PC-9 (cell line): ENCODE data around the gene LENG8. TPM values are rescaled to one million over a fixed set of nuclear protein-coding genes. Genes with fewer than 3 reads are reported as not detected.

Experiments used
- BruUV-seq: library from RNA; stranded (reverse); fragments of 400-500 nt; replicated peaks from 2 replicates; lab custom pipeline; 2021; lab: Mats Ljungman, UMichigan
- CTCF ChIA-PET: fragments of 300-600 bp; sonication (Branson Sonifier 250); formaldehyde crosslinking; loops from one replicate; lab custom pipeline; 2022; ENCODE audit warnings: antibody characterized with exemption; lab: Charles Lee
- POLR2A ChIA-PET: fragments of 300-600 bp; sonication (Branson Sonifier 250); formaldehyde crosslinking; loops from one replicate; lab custom pipeline; 2022; ENCODE audit warnings: antibody characterized with exemption; ENCODE audit not compliant: unreplicated experiment; lab: Charles Lee
- DNase-seq, 2 experiments: peaks; one replicate each; pipeline versions ENCODE4 v3.0.0 to v3.0.0-alpha.2; 2015 to 2022; ENCODE audit warnings: mixed read lengths in 1 of 2
- H2AFZ ChIP-seq: fragments of 200-600 bp; sonication (generic); 2 replicates; pipeline ENCODE4 v1.8.1; 2017; ENCODE audit warnings: antibody characterized with exemption
- H3F3A ChIP-seq: fragments of 200-600 bp; sonication (generic); 2 replicates; pipeline ENCODE4 v1.8.1; 2017; ENCODE audit warnings: antibody characterized with exemption, mild to moderate bottlenecking, low read depth; ENCODE audit not compliant: insufficient read depth
- H3K27ac ChIP-seq: fragments of 200-600 bp; sonication (generic); 2 replicates; pipeline ENCODE4 v1.6.1; 2016; ENCODE audit warnings: mixed run types
- H3K27me3 ChIP-seq: fragments of 200-600 bp; sonication (generic); 2 replicates; pipeline ENCODE4 v1.6.1; 2016; ENCODE audit warnings: low read depth, mixed run types; ENCODE audit not compliant: insufficient read depth
- H3K36me3 ChIP-seq: fragments of 200-600 bp; sonication (generic); 2 replicates; pipeline ENCODE4 v1.6.1; 2016; ENCODE audit warnings: low read depth, mixed run types
- H3K4me1 ChIP-seq: fragments of 200-600 bp; sonication (generic); replicated peaks from 2 replicates; pipeline ENCODE4 v1.6.1; 2016; ENCODE audit warnings: mixed run types; ENCODE audit not compliant: insufficient read depth
- H3K4me2 ChIP-seq: fragments of 200-600 bp; sonication (generic); 2 replicates; pipeline ENCODE4 v1.6.1; 2017; ENCODE audit warnings: mixed run types
- H3K4me3 ChIP-seq: fragments of 200-600 bp; sonication (generic); 2 replicates; pipeline ENCODE4 v1.6.1; 2016; ENCODE audit warnings: mixed run types
- H3K79me2 ChIP-seq: fragments of 200-600 bp; sonication (generic); 2 replicates; pipeline ENCODE4 v1.6.1; 2017; ENCODE audit warnings: low read depth, mixed run types
- H3K9me2 ChIP-seq: fragments of 200-600 bp; sonication (generic); 2 replicates; pipeline ENCODE4 v1.8.1; 2017; ENCODE audit warnings: mild to moderate bottlenecking; ENCODE audit not compliant: insufficient read depth
- H3K9me3 ChIP-seq: fragments of 200-600 bp; sonication (generic); 2 replicates; pipeline ENCODE4 v1.8.1; 2016; ENCODE audit warnings: low read depth; ENCODE audit not compliant: insufficient read depth
- H4K20me1 ChIP-seq: fragments of 200-600 bp; sonication (generic); 2 replicates; pipeline ENCODE4 v1.8.1; 2017; ENCODE audit not compliant: insufficient read depth
- EZH2 ChIP-seq: fragments of 200-600 bp; sonication (generic); IDR thresholded peaks from 2 replicates; pipeline ENCODE4 v1.8.0; 2017; ENCODE audit warnings: antibody characterized with exemption, low read depth
- intact Hi-C: fragments of 100-400 bp; cut with micrococcal nuclease; formaldehyde crosslinking; loops from one replicate; pipeline ENCODE4 v1.10.0; 2022; ENCODE audit not compliant: unreplicated experiment
- total RNA-seq: library from RNA; stranded (reverse); gene quantifications from 2 replicates; pipeline ENCODE4 v1.2.3, GENCODE V29; 2021
- TF ChIP-seq, protein P1 (sequence below): fragments of 200-600 bp; sonication (generic); conservative IDR thresholded peaks from 2 replicates; pipeline ENCODE4 v1.6.1; 2017; ENCODE audit warnings: mixed run types, antibody characterized with exemption, mild to moderate bottlenecking, moderate library complexity

The LENG8 gene
- total RNA-seq, 1 experiment from 2014 or later, result 274 TPM

DNA sequence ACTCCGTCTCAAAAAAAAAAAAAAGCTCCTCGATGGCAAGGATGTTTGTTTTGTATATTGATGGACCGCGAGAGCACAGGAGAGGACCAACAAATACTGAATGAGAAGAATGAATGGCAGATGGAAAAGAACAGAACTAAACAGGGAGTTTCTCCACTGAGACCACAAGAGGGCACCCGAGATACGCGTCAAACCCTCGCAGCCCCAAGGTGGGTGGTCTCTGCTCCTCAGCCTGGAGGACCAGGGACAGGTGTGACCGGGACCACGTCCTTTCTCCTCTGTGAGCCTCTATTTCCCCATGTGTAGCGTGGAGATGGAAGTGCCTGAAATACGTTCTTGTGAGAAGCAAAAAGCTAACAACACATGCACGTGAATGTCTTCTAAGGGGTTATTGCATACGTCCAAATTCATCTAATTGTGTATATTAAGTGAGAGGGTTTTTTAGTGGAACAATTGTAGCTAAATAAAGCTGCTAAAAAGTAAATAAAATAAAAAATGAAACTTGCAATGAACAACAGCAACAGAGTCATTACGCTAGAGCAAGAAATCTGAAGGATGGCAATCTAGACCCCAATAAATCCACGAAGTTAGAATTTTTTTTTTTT lies 32.4 kb downstream of the LENG8 start:
- no peaks in the 10 kb centered on the region for H3K4me1 ChIP-seq
- no peaks in the 10 kb centered on the region for H3F3A ChIP-seq
- peak; percentile 32 to 40 for DNase-seq
- H4K20me1 ChIP-seq, result no peaks in the 10 kb centered on the region
- H3K79me2 ChIP-seq, result no peaks in the 10 kb centered on the region
- peaks cover 28% of the 10 kb centered on the region for H3K27me3 ChIP-seq
- H3K36me3 ChIP-seq, result no peaks in the 10 kb centered on the region
- CTCF ChIA-PET, result interaction anchor here (0.5 to 0.7 kb wide), 7 partner anchors 11 to 688 kb away, joined by 3 to 7 read pairs (median 5); no protein-coding TSS in a partner anchor
- no TSS peak for BruUV-seq
- no peak overlapping the region for H3K27ac ChIP-seq
- H3K9me3 ChIP-seq, result no peaks in the 10 kb centered on the region
- H3K4me2 ChIP-seq, result no peak overlapping the region
- TF ChIP-seq, protein P1, sequence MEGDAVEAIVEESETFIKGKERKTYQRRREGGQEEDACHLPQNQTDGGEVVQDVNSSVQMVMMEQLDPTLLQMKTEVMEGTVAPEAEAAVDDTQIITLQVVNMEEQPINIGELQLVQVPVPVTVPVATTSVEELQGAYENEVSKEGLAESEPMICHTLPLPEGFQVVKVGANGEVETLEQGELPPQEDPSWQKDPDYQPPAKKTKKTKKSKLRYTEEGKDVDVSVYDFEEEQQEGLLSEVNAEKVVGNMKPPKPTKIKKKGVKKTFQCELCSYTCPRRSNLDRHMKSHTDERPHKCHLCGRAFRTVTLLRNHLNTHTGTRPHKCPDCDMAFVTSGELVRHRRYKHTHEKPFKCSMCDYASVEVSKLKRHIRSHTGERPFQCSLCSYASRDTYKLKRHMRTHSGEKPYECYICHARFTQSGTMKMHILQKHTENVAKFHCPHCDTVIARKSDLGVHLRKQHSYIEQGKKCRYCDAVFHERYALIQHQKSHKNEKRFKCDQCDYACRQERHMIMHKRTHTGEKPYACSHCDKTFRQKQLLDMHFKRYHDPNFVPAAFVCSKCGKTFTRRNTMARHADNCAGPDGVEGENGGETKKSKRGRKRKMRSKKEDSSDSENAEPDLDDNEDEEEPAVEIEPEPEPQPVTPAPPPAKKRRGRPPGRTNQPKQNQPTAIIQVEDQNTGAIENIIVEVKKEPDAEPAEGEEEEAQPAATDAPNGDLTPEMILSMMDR, result peak; percentile 89
- TF ChIP-seq EZH2, result no peak
- intact Hi-C loops, result no loop called here
- POLR2A ChIA-PET, result no interaction called here
- H3K9me2 ChIP-seq, result no peaks in the 10 kb centered on the region
- no peak overlapping the region for H2AFZ ChIP-seq
- H3K4me3 ChIP-seq, result no peak overlapping the region

DNA sequence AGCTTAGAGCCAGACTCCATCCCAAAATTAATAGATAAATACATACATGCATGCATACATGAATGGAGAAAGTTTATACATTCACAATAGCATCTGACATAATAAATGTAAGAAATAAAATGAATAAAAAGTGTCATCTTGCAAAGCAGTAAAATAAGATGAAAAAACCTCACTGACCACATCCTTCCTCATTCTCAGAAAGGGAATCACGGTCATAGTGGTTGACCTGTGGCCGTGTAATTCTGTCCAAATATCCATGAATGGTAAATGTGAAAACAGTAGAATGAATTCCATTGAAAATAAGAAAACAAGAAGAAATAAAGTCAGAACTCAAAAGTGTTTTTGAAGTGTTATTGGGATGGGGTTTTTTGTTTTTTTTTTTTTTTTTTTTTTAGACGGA lies 33.9 kb downstream of the LENG8 start:
- TF ChIP-seq, protein P1, result no peak
- TF ChIP-seq EZH2, result no peak
- intact Hi-C loops, result no loop called here
- H3K9me3 ChIP-seq, result no peaks in the 10 kb centered on the region
- POLR2A ChIA-PET, result no interaction called here
- CTCF ChIA-PET, result no interaction called here
- no peak overlapping the region for H2AFZ ChIP-seq
- H3K79me2 ChIP-seq, result no peaks in the 10 kb centered on the region
- no peak overlapping the region for H3K4me3 ChIP-seq
- DNase-seq, result peak in 1 of 2 experiments; percentile 31
- no peaks in the 10 kb centered on the region for H3K36me3 ChIP-seq
- H3F3A ChIP-seq, result no peaks in the 10 kb centered on the region
- H3K4me2 ChIP-seq, result no peak overlapping the region
- H3K9me2 ChIP-seq, result no peaks in the 10 kb centered on the region
- H3K4me1 ChIP-seq, result no peaks in the 10 kb centered on the region
- H4K20me1 ChIP-seq, result no peaks in the 10 kb centered on the region
- no peak overlapping the region for H3K27ac ChIP-seq
- peaks cover 32% of the 10 kb centered on the region for H3K27me3 ChIP-seq
- no TSS peak for BruUV-seq

DNA sequence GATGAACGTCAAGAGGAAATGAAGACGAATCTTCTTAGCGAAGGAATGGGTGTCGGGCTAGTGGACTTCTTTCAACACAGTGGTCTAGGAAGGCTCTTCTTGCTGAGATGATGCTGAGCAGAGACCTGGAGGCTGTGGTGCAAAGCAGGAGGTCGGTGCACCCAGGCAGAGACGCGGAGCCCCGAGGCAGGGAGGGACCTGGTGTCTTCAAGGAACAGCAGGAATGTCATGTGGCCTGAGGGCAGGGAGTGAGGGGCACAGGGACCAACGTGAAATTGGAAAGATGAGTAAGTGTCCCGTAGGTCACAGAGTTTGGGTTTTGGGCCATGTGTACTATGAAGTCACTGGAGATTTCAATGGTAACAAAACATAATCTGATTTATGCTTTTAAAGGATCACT lies 35.5 kb downstream of the LENG8 start:
- no peak for DNase-seq
- TF ChIP-seq, protein P1, result no peak
- TF ChIP-seq EZH2, result no peak
- Histone ChIP-seq H3K9me2 (no peaks in the 10 kb centered on the region), H3K27ac (no peak overlapping the region), H3F3A (no peaks in the 10 kb centered on the region), H2AFZ (no peak overlapping the region), H3K9me3 (no peaks in the 10 kb centered on the region), H3K4me3 (no peak overlapping the region), H3K27me3 (peaks cover 47% of the 10 kb centered on the region), H3K36me3 (no peaks in the 10 kb centered on the region), H3K79me2 (no peaks in the 10 kb centered on the region), H3K4me2 (no peak overlapping the region), H3K4me1 (no peaks in the 10 kb centered on the region), H4K20me1 (no peaks in the 10 kb centered on the region)
- intact Hi-C loops, result no loop called here
- ChIA-PET CTCF (no interaction called here), POLR2A (no interaction called here)
- BruUV-seq, result no TSS peak
